NCI-H526 treated with DMSO at 0.1 percent for 48 hours (cell line): ENCODE measurements around the gene LIMS1.

Source experiments
- DNase-seq: peaks from one replicate; lab custom pipeline; 2025; lab: John Stamatoyannopoulos, UW

Gene LIMS1

GRCh38 chr2:108615480-108616090 lies 81.3 kb downstream of the LIMS1 start:
- no peak for DNase-seq

GRCh38 chr2:108616318-108616717 lies 82.0 kb downstream of the LIMS1 start:
- no peak for DNase-seq

GRCh38 chr2:108616751-108617161 lies 82.5 kb downstream of the LIMS1 start:
- DNase-seq = peak; percentile 33

- DNase-seq = no peak
Observed at GRCh38 chr2:108617617-108618016, 83.3 kb downstream of the LIMS1 start.

GRCh38 chr2:108619925-108620620 lies 85.8 kb downstream of the LIMS1 start:
- no peak for DNase-seq

GRCh38 chr2:108620656-108621055 lies 86.4 kb downstream of the LIMS1 start:
- DNase-seq = no peak

GRCh38 chr2:108621087-108621559 lies 86.9 kb downstream of the LIMS1 start:
- no peak for DNase-seq

- DNase-seq = no peak
Observed at GRCh38 chr2:108621687-108622681, 87.7 kb downstream of the LIMS1 start.

GRCh38 chr2:108623616-108624015 lies 89.3 kb downstream of the LIMS1 start:
- no peak for DNase-seq

GRCh38 chr2:108625186-108625827 lies 91.0 kb downstream of the LIMS1 start:
- no peak for DNase-seq

- no peak for DNase-seq
Observed at GRCh38 chr2:108625828-108626195, 91.5 kb downstream of the LIMS1 start.

GRCh38 chr2:108626995-108627394 lies 92.7 kb downstream of the LIMS1 start:
- DNase-seq = no peak

- DNase-seq = no peak
Observed at GRCh38 chr2:108627911-108628567, 93.8 kb downstream of the LIMS1 start.

- DNase-seq = no peak
Observed at GRCh38 chr2:108628936-108629335, 94.7 kb downstream of the LIMS1 start.

- no peak for DNase-seq
Observed at GRCh38 chr2:108629417-108629816, 95.1 kb downstream of the LIMS1 start.

GRCh38 chr2:108630567-108631405 lies 96.5 kb downstream of the LIMS1 start:
- no peak for DNase-seq

GRCh38 chr2:108632332-108633160 lies 98.3 kb downstream of the LIMS1 start:
- DNase-seq = no peak

GRCh38 chr2:108633409-108633808 lies 99.1 kb downstream of the LIMS1 start:
- no peak for DNase-seq

- no peak for DNase-seq
Observed at GRCh38 chr2:108634011-108634410, 99.7 kb downstream of the LIMS1 start.
